ENCODE results near the gene ASIC3.
"Not testable (repeated sequence)": the region's sequence is repeated elsewhere in the genome, so short reads cannot be mapped to it uniquely, and the experiment has no call there.

Gene ASIC3

GRCh38 chr7:151047976-151048815 lies at the start of gene ASIC3:
ASIC3 (plus strand) TSS chr7:151048531; CDS start chr7:151048886, 355 bp downstream.
- no peak for DNase-seq

GRCh38 chr7:150999001-150999400 lies 49.3 kb upstream of the ASIC3 start:
- DNase-seq, result no peak

- peak; percentile 57 for DNase-seq
These were observed 48.7 kb upstream of the ASIC3 start for GRCh38 chr7:150999497-151000230.

- DNase-seq, result no peak
These were observed 47.3 kb upstream of the ASIC3 start for GRCh38 chr7:151000897-151001495.

GRCh38 chr7:151001546-151001945 lies 46.8 kb upstream of the ASIC3 start:
- no peak for DNase-seq

- DNase-seq, result no peak
These were observed 44.8 kb upstream of the ASIC3 start for GRCh38 chr7:151003572-151003971.

GRCh38 chr7:151005566-151005965 lies 42.8 kb upstream of the ASIC3 start:
- no peak for DNase-seq

- no peak for DNase-seq
These were observed 41.6 kb upstream of the ASIC3 start for GRCh38 chr7:151006590-151007300.

- DNase-seq, result no peak
These were observed 40.8 kb upstream of the ASIC3 start for GRCh38 chr7:151007469-151007898.

- DNase-seq, result peak; percentile 66
These were observed 40.2 kb upstream of the ASIC3 start for GRCh38 chr7:151008143-151008510.

- DNase-seq, result peak; percentile 88
These were observed 39.6 kb upstream of the ASIC3 start for GRCh38 chr7:151008511-151009323.

- no peak for DNase-seq
These were observed 38.8 kb upstream of the ASIC3 start for GRCh38 chr7:151009327-151010036.

- no peak for DNase-seq
These were observed 38.4 kb upstream of the ASIC3 start for GRCh38 chr7:151010037-151010306.

GRCh38 chr7:151010307-151011096 lies 37.8 kb upstream of the ASIC3 start:
- DNase-seq, result peak; percentile 57

- DNase-seq, result peak; percentile 51
These were observed 37.3 kb upstream of the ASIC3 start for GRCh38 chr7:151011097-151011409.

- not testable (repeated sequence) for DNase-seq
These were observed 36.7 kb upstream of the ASIC3 start for GRCh38 chr7:151011616-151012015.

- no peak for DNase-seq
These were observed 36.2 kb upstream of the ASIC3 start for GRCh38 chr7:151012031-151012692.

- no peak for DNase-seq
These were observed 35.4 kb upstream of the ASIC3 start for GRCh38 chr7:151012911-151013347.

GRCh38 chr7:151013356-151013732 lies 35.0 kb upstream of the ASIC3 start:
- DNase-seq, result no peak

GRCh38 chr7:151013733-151014497 lies 34.4 kb upstream of the ASIC3 start:
- DNase-seq, result peak; percentile 96
